Measurements from ENCODE around the gene KRT86.

GRCh38 chr12:52256584-52256935, 17.9 kb upstream of the KRT86 start:
- no peak for TF ChIP-seq CTCF (IDR thresholded peaks at IDR 0.05)
- TF ChIP-seq EZH2 (IDR thresholded peaks at IDR 0.05; ENCODE audit: borderline replicate concordance, insufficient read depth, low read depth, low read length, poor library complexity, severe bottlenecking), result no peak
